A673 (cell line): ENCODE results near the gene SSH2. TPM values are rescaled to one million over a fixed set of nuclear protein-coding genes. Genes with fewer than 3 reads are reported as not detected.
A peak's percentile ranks its signal among the peaks of the same experiment; 100 is the strongest.

Source experiments
- BruUV-seq: library from RNA; stranded (reverse); fragments of 400-500 nt; replicated peaks from 2 replicates; lab custom pipeline; 2021; lab: Mats Ljungman, UMichigan
- CTCF ChIA-PET: fragments of 300-600 bp; sonication (Branson Sonifier 250); formaldehyde crosslinking; loops from one replicate; lab custom pipeline; 2022; ENCODE audit warnings: antibody characterized with exemption; lab: Charles Lee
- POLR2A ChIA-PET: fragments of 300-600 bp; sonication (Branson Sonifier 250); formaldehyde crosslinking; loops from one replicate; lab custom pipeline; 2022; ENCODE audit warnings: antibody characterized with exemption; ENCODE audit not compliant: low non-redundant PET; lab: Charles Lee
- DNase-seq: peaks from one replicate; pipeline ENCODE4 v3.0.0-alpha.2; 2015; ENCODE audit warnings: low spot score
- H3K27ac ChIP-seq: fragments of 200-600 bp; sonication (generic); 2 replicates; pipeline ENCODE4 v1.5.1; 2016; ENCODE audit warnings: mixed run types, low read depth, mild to moderate bottlenecking, mixed read lengths, antibody characterized with exemption, low read length; ENCODE audit not compliant: poor library complexity, severe bottlenecking
- H3K27me3 ChIP-seq: fragments of 200-600 bp; sonication (generic); replicated peaks from 2 replicates; pipeline ENCODE4 v1.6.1; 2017; ENCODE audit warnings: mixed run types, low read depth, mild to moderate bottlenecking, mixed read lengths, antibody characterized with exemption, low read length; ENCODE audit not compliant: insufficient read depth, poor library complexity
- H3K36me3 ChIP-seq: fragments of 200-600 bp; sonication (generic); 2 replicates; pipeline ENCODE4 v1.6.1; 2016; ENCODE audit warnings: mixed run types, mild to moderate bottlenecking, mixed read lengths, antibody characterized with exemption, low read length; ENCODE audit not compliant: insufficient read depth, poor library complexity, severe bottlenecking
- H3K4me1 ChIP-seq: fragments of 200-600 bp; sonication (generic); 2 replicates; pipeline ENCODE4 v1.6.1; 2017; ENCODE audit warnings: mixed run types, mild to moderate bottlenecking, mixed read lengths, antibody characterized with exemption, low read length; ENCODE audit not compliant: insufficient read depth, poor library complexity, severe bottlenecking
- H3K4me3 ChIP-seq: fragments of 200-600 bp; sonication (generic); 2 replicates; pipeline ENCODE4 v1.5.1; 2016; ENCODE audit warnings: low read depth, mixed run types, mild to moderate bottlenecking, mixed read lengths, low read length; ENCODE audit not compliant: poor library complexity, severe bottlenecking
- H3K9me3 ChIP-seq: fragments of 200-600 bp; sonication (generic); 2 replicates; pipeline ENCODE4 v1.6.1; 2016; ENCODE audit warnings: mixed run types, low read depth, mild to moderate bottlenecking, mixed read lengths, antibody characterized with exemption, low read length; ENCODE audit not compliant: poor library complexity, severe bottlenecking
- EZH2 ChIP-seq: fragments of 200-600 bp; sonication (generic); IDR thresholded peaks from 2 replicates; pipeline ENCODE4 v1.6.1; 2017; ENCODE audit warnings: borderline replicate concordance, low read depth, mild to moderate bottlenecking, mixed read lengths, antibody characterized with exemption, low read length; ENCODE audit not compliant: poor library complexity, severe bottlenecking
- intact Hi-C: fragments of 100-400 bp; cut with micrococcal nuclease; formaldehyde crosslinking; loops from one replicate; pipeline ENCODE4 v1.10.0; 2022; ENCODE audit not compliant: unreplicated experiment
- total RNA-seq: library from RNA; stranded (reverse); gene quantifications from 2 replicates; pipeline ENCODE4 v1.2.3, GENCODE V29; 2021
- TF ChIP-seq, protein P1 (sequence below): fragments of 300-800, 200-600 bp; sonication (generic); conservative IDR thresholded peaks from 2 replicates; pipeline ENCODE4 v1.5.1; 2017; ENCODE audit warnings: low read depth, mild to moderate bottlenecking, antibody characterized with exemption, low read length, moderate library complexity, mixed read lengths

SSH2 gene
- total RNA-seq, 1 experiment from 2014 or later, result 75.5 TPM

- Histone ChIP-seq H3K27me3 (no peaks in the 10 kb centered on the region), H3K4me3 (no peak overlapping the region), H3K36me3 (peaks cover 49% of the 10 kb centered on the region), H3K4me1 (peaks cover 36% of the 10 kb centered on the region), H3K9me3 (no peaks in the 10 kb centered on the region), H3K27ac (peak overlapping the region; percentile 35)
- POLR2A ChIA-PET, result interaction anchor here (0.5 kb wide), 1 partner anchor 804 kb away, joined by 4 read pairs; no protein-coding TSS in a partner anchor
- no TSS peak for BruUV-seq
- CTCF ChIA-PET, result no interaction called here
- no peak for DNase-seq
- TF ChIP-seq, protein P1, sequence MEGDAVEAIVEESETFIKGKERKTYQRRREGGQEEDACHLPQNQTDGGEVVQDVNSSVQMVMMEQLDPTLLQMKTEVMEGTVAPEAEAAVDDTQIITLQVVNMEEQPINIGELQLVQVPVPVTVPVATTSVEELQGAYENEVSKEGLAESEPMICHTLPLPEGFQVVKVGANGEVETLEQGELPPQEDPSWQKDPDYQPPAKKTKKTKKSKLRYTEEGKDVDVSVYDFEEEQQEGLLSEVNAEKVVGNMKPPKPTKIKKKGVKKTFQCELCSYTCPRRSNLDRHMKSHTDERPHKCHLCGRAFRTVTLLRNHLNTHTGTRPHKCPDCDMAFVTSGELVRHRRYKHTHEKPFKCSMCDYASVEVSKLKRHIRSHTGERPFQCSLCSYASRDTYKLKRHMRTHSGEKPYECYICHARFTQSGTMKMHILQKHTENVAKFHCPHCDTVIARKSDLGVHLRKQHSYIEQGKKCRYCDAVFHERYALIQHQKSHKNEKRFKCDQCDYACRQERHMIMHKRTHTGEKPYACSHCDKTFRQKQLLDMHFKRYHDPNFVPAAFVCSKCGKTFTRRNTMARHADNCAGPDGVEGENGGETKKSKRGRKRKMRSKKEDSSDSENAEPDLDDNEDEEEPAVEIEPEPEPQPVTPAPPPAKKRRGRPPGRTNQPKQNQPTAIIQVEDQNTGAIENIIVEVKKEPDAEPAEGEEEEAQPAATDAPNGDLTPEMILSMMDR, result no peak
- TF ChIP-seq EZH2, result no peak
- intact Hi-C loops, result no loop called here
Measured at GRCh38 chr17:29663155-29663554, 266.9 kb downstream of the SSH2 start.

DNA sequence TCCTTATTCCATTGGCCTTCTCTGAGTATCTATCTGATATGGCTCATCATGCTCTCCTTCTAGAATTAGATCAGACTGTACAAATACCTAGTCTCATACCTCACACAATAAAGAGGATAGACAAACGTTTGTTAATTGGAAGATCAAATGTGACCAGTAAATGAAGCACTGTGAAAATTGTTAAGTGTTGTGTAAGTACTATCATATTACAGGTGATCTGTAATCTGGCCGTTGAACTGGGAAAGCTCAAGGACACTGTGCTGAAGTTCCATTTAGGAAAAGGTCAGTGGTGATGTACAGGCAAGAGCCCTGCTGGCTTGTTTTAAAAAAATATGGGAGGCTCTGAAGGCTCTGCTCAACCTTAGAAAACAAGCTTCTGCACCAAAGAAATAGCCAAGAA, 268.8 kb downstream of the SSH2 start:
- Histone ChIP-seq H3K4me1 (peaks cover 36% of the 10 kb centered on the region), H3K4me3 (no peak overlapping the region), H3K27me3 (no peaks in the 10 kb centered on the region), H3K9me3 (no peaks in the 10 kb centered on the region), H3K27ac (no peak overlapping the region), H3K36me3 (peaks cover 30% of the 10 kb centered on the region)
- BruUV-seq, result no TSS peak
- intact Hi-C loops, result no loop called here
- CTCF ChIA-PET, result no interaction called here
- POLR2A ChIA-PET, result no interaction called here
- DNase-seq, result no peak
- TF ChIP-seq EZH2, result no peak
- TF ChIP-seq, protein P1, result no peak

DNA sequence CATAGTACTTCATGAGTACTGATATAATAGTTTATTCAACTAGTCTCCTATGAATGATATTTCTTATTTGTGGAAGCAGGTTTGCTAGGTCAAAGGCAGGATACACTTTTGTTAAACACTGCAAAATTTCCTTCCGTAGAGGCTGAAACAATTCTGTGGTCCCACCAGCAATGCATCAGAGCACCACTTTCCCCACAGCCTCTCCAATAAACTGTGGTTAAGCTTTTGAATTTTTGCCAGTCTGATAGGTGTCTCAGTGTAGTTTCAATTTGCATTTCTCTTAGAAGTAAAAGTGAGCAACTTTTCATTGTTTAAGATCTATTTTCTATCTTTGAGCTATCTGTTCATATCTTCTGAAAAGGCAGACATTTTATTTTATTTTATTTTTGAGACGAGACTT, 270.9 kb downstream of the SSH2 start:
- Histone ChIP-seq H3K36me3 (peaks cover 25% of the 10 kb centered on the region), H3K9me3 (no peaks in the 10 kb centered on the region), H3K27ac (no peak overlapping the region), H3K4me1 (peaks cover 24% of the 10 kb centered on the region), H3K4me3 (no peak overlapping the region), H3K27me3 (no peaks in the 10 kb centered on the region)
- intact Hi-C loops, result no loop called here
- no peak for DNase-seq
- no peak for TF ChIP-seq EZH2
- TF ChIP-seq, protein P1, result no peak
- POLR2A ChIA-PET, result no interaction called here
- no TSS peak for BruUV-seq
- CTCF ChIA-PET, result interaction anchor here (0.6 kb wide), 1 partner anchor 54 kb away, joined by 3 read pairs; no protein-coding TSS in a partner anchor
